Esophagus muscularis mucosa (tissue), 4 donors: ENCODE results near the gene TUSC2. TPM values are rescaled to one million over a fixed set of nuclear protein-coding genes. Genes with fewer than 3 reads are reported as not detected.

ENCODE experiments used
- DNase-seq: peaks from one replicate; pipeline ENCODE4 v3.0.0-alpha.2; 2017; ENCODE audit errors: extremely low spot score
- H3K27ac ChIP-seq, 4 donors: fragments of 200-600 bp; sonication (generic); replicated peaks in 1 of 4; 1 replicate in 3 of 4; 2 replicates in 1 of 4; pipeline ENCODE4 v1.5.1; 2016 to 2019; ENCODE audit warnings: mild to moderate bottlenecking in 1 of 4
- H3K27me3 ChIP-seq, 4 donors: fragments of 200-600 bp; sonication (generic); one replicate each; pipeline versions ENCODE4 v1.5.1 to v1.6.0; 2016 to 2019
- H3K36me3 ChIP-seq, 4 donors: fragments of 200-600 bp; sonication (generic); one replicate each; pipeline ENCODE4 v1.5.1; 2016 to 2019
- H3K4me1 ChIP-seq, 4 donors: fragments of 200-600 bp; sonication (generic); one replicate each; pipeline ENCODE4 v1.5.1; 2016 to 2019
- H3K4me3 ChIP-seq, 4 donors: fragments of 200-600 bp; sonication (generic); 1 replicate in 2 of 4; 2 replicates in 2 of 4; pipeline ENCODE4 v1.5.1; 2016 to 2019; ENCODE audit warnings: mild to moderate bottlenecking in 4 of 4, moderate library complexity in 1 of 4
- H3K9me3 ChIP-seq, 4 donors: fragments of 200-600 bp; sonication (generic); 1 replicate in 3 of 4; 2 replicates in 1 of 4; pipeline ENCODE4 v1.5.1; 2016 to 2019
- CTCF ChIP-seq, 3 experiments: fragments of 200-600 bp in 2 of 3; fragments of 450-650 bp in 1 of 3; sonication (generic) in 2 of 3; IDR thresholded peaks; one replicate each; pipeline ENCODE4 v1.5.1; 2017 to 2019; ENCODE audit warnings: antibody characterized with exemption in 3 of 3, mild to moderate bottlenecking in 2 of 3, moderate library complexity in 1 of 3
- EP300 ChIP-seq: sonication (generic); formaldehyde crosslinking; IDR thresholded peaks from one replicate; pipeline ENCODE4 v1.6.1; 2017; ENCODE audit warnings: antibody characterized with exemption
- POLR2A ChIP-seq: fragments of 450-650 bp; IDR thresholded peaks from one replicate; pipeline ENCODE4 v1.6.1; 2017; ENCODE audit warnings: antibody characterized with exemption, moderate library complexity, mild to moderate bottlenecking, low read depth
- POLR2AphosphoS5 ChIP-seq, 2 donors: sonication (generic); formaldehyde crosslinking; IDR thresholded peaks; one replicate each; pipeline ENCODE4 v1.6.1; 2017; ENCODE audit warnings: antibody characterized with exemption in 2 of 2
- WGBS: methylation state at CpG from one replicate; pipeline ENCODE4 v1.1.5; 2018; 5-methylcytosine and 5-hydroxymethylcytosine counted together
- intact Hi-C: fragments of 100-400 bp; cut with DNase I; formaldehyde crosslinking; loops from one replicate; pipeline ENCODE4 v1.15.1; 2023
- total RNA-seq, 4 donors: library from RNA; depleted of rRNA; stranded (reverse); fragments of >200 nt; gene quantifications; one replicate each; pipeline versions ENCODE4 v1.1.0 to v1.2.1, GENCODE V29; 2016

TUSC2 gene
- total RNA-seq, 4 donors from 2014 or later, result 18.7 to 40.6 (median 37.5) TPM

- 94% methylated on average over 19 of the region's 19 CpGs for WGBS
- Histone ChIP-seq H3K27ac (no peak overlapping the region), H3K9me3 (no peaks in the 10 kb centered on the region), H3K4me1 (peaks cover 65 to 70% (median 67%) of the 10 kb centered on the region in 4 donors), H3K4me3 (no peak overlapping the region), H3K36me3 (peaks cover 24 to 50% (median 39%) of the 10 kb centered on the region in 4 donors), H3K27me3 (no peaks in the 10 kb centered on the region)
- intact Hi-C loops, result no loop called here
- no peak for DNase-seq
- no peak for TF ChIP-seq EP300
- TF ChIP-seq POLR2A, result no peak
- no peak for TF ChIP-seq POLR2AphosphoS5 (IDR thresholded peaks at IDR 0.05)
- TF ChIP-seq CTCF (IDR thresholded peaks at IDR 0.05), result no peak
Measured at GRCh38 chr3:50331364-50331907, 3.4 kb upstream of the TUSC2 start.

- Histone ChIP-seq H3K4me3 (no peak overlapping the region), H3K4me1 (peaks cover 54 to 70% (median 65%) of the 10 kb centered on the region in 4 donors), H3K27me3 (no peaks in the 10 kb centered on the region), H3K9me3 (no peaks in the 10 kb centered on the region), H3K36me3 (peaks cover 34 to 61% (median 50%) of the 10 kb centered on the region in 4 donors), H3K27ac (no peak overlapping the region)
- intact Hi-C loops, result no loop called here
- TF ChIP-seq EP300 (no peak), POLR2AphosphoS5 (IDR thresholded peaks at IDR 0.05) (no peak), POLR2A (no peak), CTCF (IDR thresholded peaks at IDR 0.05) (no peak)
- no peak for DNase-seq
- 94% methylated on average over 6 of the region's 10 CpGs for WGBS
Measured at GRCh38 chr3:50330330-50330729, 2.3 kb upstream of the TUSC2 start.

- intact Hi-C loops, result no loop called here
- Histone ChIP-seq H3K36me3 (peaks cover 34 to 57% (median 52%) of the 10 kb centered on the region in 4 donors), H3K4me3 (peak overlapping the region; percentile 85 to 100 (median 98)), H3K27ac (peak overlapping the region; percentile 83 to 93 (median 92)), H3K4me1 (peaks cover 38 to 68% (median 60%) of the 10 kb centered on the region in 4 donors), H3K27me3 (no peaks in the 10 kb centered on the region), H3K9me3 (no peaks in the 10 kb centered on the region)
- TF ChIP-seq POLR2AphosphoS5 (IDR thresholded peaks at IDR 0.05) (no peak), POLR2A (no peak), EP300 (no peak), CTCF (IDR thresholded peaks at IDR 0.05) (no peak)
- 66% methylated on average over 4 of the region's 4 CpGs for WGBS
- no peak for DNase-seq
Measured at GRCh38 chr3:50327129-50327528, 894 bp downstream of the TUSC2 start.

GRCh38 chr3:50326182-50326541 is 1.9 kb downstream of the TUSC2 start:
- WGBS, result 88% methylated on average over 8 of the region's 8 CpGs
- Histone ChIP-seq H3K27me3 (no peaks in the 10 kb centered on the region), H3K36me3 (peaks cover 25 to 47% (median 42%) of the 10 kb centered on the region in 4 donors), H3K4me1 (peaks cover 33 to 70% (median 65%) of the 10 kb centered on the region in 4 donors), H3K4me3 (no peak overlapping the region), H3K9me3 (no peaks in the 10 kb centered on the region), H3K27ac (peak overlapping the region in 1 of 4 donors; percentile 95)
- TF ChIP-seq POLR2AphosphoS5 (IDR thresholded peaks at IDR 0.05), result no peak
- TF ChIP-seq CTCF (IDR thresholded peaks at IDR 0.05), result no peak
- TF ChIP-seq POLR2A, result no peak
- no peak for TF ChIP-seq EP300
- DNase-seq, result no peak
- intact Hi-C loops, result no loop called here
